Myocyte (in vitro differentiated cells): ENCODE data around the gene BMP10. TPM values are rescaled to one million over a fixed set of nuclear protein-coding genes. Genes with fewer than 3 reads are reported as not detected.
A peak's percentile ranks its signal among the peaks of the same experiment; 100 is the strongest.

ENCODE experiments used
- DNase-seq: peaks from one replicate; pipeline ENCODE4 v3.0.0-alpha.2; 2012; ENCODE audit warnings: low read depth
- polyA plus RNA-seq: library from polyadenylated mRNA; unstranded; fragments of >200 nt; gene quantifications from one replicate; pipeline ENCODE4 v1.2.1, GENCODE V29; 2012; ENCODE audit warnings: missing spikeins
- total RNA-seq: library from RNA; depleted of rRNA; stranded (reverse); fragments of >200 nt; gene quantifications from 2 replicates; pipeline ENCODE4 v1.2.3, GENCODE V29; 2014

Gene BMP10, protein sequence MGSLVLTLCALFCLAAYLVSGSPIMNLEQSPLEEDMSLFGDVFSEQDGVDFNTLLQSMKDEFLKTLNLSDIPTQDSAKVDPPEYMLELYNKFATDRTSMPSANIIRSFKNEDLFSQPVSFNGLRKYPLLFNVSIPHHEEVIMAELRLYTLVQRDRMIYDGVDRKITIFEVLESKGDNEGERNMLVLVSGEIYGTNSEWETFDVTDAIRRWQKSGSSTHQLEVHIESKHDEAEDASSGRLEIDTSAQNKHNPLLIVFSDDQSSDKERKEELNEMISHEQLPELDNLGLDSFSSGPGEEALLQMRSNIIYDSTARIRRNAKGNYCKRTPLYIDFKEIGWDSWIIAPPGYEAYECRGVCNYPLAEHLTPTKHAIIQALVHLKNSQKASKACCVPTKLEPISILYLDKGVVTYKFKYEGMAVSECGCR
- total RNA-seq, result 0.11 TPM in 1 of 2 replicates, not detected in the other
- polyA plus RNA-seq, result not detected

DNA sequence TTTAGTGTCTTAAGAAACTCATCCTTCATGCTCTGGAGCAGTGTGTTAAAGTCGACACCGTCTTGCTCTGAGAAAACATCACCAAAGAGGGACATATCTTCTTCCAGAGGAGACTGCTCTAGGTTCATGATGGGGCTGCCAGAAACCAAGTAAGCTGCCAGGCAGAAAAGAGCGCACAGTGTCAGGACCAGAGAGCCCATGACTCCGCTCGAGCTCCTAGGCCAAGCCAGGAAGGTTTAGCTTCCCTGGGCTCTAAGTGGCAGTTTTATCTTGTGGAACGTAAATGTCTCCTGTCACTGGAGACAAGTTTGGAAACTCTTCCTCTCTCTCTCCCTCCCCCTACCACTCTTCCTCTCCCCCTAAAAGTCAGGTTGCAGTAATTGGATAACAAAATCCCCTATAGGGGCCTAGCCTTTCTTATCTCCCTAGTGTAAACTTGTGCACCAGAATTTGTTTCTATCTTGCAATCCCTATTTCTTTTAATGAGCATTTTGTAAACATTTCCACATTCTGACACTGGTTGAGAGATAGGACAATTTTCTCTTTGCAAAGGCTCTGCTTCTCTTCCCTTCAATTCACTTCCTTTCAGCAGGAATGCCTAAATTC lies at the start of gene BMP10:
Gene BMP10 (minus strand): TSS at position 239 of the 606 bp plus-strand sequence. CDS start 39 bp downstream, at position 200.
- DNase-seq, result no peak

DNA sequence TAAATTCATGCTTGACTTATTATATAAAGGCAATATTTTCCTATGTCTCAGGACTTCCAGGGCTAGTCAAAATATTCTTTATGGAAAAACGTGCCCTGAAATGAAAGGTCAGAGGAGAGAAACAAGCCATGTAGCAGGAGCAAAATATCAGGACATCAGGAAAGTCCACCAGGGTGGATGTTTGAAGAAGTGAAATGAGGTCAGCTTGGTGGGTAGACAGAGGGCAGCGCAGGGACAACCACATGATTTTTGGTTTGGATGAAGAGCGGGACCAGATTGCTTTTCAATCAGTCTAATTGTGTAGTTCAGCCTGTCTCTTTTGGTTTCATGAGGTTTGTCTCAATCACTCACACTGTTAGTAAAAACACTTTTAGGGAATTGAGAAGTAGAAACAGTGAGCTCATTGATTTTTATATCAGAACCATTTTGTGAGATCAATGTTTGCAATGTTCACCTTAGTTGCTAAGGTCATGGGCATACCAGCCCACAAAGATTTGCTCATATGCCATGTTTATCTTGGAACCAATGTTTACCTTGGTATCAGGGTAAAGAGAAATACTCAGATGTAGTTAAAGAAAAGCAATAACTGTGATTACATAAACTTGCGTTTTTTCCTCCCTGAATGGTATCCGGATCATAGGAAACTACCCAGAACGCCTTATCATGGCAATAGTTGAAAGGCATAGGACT lies 49.4 kb upstream of the BMP10 start:
- DNase-seq, result no peak

DNA sequence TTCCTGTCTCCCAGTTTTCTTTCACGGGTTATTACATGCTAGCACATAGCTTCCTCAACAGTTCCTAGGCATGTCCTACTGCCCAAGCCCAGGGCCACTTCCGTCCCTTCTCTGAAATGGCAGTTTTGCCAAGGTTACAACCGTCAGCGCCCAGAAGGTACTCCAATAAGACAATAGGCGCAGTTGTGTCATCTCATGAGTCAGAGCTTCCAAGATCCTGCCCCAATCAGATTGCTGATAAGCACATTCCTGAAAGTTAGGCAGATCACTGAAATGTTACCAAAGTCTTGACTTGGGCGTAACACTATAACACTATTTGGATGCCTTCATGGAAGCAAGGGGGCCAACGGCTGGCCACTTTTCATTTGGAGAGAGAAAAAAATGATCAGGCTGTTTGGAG lies 47.3 kb upstream of the BMP10 start:
- DNase-seq, result no peak

DNA sequence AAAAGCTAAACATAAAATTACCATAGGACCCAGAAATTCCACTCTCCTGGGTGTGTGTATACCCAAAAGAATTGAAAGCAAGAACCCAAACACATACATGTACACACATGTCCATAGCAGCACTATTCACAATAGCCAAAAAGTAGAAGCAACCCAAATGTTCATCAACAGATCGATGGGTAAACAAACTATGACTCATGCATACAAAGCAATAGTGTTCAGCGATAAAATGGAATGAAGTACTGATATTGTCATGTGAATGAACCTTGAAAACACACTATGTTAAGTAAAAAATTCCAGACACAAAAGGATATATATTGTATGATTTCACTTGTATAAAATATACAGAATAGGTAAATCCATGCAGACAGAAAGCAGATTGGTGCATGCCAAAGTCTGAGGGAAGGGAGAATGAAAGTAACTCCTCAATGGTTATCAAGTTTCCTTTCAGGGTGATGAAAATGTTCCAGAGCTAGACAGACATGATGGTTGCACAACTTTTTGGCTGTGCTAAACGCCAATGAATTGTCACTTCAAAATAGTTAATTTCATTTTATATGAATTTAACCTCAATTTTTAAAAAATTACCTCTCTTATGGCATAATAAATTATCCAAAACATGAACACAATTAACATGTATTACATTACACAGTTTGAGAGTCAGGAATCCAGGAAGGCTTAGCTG lies 46.0 kb upstream of the BMP10 start:
- DNase-seq, result no peak

DNA sequence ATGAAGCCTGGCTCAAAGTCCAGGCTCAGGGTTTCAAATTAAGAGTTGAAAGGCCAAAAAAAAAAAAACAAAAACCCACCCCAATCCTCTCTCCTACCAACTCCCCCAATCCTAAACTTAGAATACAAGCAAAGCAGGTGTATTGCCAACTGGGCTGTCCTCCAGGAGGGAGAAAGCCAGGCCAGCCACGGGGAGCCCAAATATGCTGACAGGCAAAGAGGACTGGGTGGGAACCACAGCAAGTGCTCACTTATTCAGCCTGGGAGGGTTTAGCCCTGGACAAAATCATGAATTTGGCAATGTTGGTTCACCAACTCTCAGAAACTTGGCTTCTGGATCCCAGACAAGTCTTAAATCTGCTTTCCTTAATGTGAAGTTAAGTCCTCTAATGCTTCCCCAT lies 45.0 kb upstream of the BMP10 start:
- DNase-seq, result peak; percentile 59

DNA sequence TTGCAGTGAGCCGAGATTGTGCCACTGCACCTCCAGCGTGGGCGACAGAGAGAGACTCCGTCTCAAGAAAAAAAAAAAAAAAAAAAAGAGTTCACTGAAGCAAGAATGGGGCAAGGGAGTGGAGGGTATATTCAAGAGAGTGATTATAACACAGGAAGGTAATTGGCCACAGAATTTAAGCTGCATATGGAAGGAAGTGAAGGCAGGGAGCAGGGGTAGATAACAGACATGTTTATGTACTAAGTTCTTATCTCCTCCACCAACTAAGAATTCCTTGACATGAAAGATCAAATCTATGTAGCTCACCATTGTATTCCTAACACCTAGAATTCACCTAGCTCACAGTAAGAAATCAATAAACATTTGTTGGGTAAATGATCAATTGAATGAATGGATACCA lies 44.2 kb upstream of the BMP10 start:
- no peak for DNase-seq

DNA sequence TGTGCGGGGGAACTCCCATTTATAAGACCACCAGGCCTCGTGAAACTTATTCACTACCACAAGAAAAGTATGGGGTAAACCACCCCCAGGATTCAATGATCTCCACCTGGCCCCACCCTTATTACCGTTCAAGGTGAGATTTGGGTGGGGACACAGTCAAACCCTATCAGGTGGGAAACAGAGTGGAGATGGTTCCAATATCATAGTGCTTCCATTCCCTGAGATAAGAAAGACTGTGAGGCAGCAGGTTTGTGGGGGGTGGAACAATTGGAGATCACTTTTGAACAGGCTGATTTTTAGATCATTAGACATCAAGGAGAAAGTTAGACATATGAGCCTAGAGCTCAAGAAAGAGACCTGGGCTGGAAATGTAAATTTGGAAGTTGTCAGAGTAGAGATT lies 42.2 kb upstream of the BMP10 start:
- no peak for DNase-seq

DNA sequence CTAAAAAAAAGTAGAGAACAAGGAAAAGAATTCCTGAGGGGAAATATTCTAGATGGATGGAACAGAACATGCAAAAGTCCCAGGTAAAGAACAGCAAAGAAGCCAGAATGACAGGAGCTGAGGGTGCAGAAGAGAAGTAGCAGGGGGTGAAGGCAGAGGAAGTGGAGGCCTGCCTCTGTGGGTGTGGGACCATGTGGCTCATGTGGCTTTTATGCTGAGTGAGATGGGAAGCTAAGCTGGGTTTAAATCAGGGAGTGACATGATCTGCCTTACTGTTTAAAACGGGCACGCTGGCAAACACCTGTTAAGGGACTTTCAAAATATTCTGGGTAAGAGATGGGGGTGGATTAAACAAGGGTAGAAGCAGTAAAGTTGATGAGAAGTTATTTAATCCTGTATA lies 41.5 kb upstream of the BMP10 start:
- DNase-seq, result peak; percentile 84

DNA sequence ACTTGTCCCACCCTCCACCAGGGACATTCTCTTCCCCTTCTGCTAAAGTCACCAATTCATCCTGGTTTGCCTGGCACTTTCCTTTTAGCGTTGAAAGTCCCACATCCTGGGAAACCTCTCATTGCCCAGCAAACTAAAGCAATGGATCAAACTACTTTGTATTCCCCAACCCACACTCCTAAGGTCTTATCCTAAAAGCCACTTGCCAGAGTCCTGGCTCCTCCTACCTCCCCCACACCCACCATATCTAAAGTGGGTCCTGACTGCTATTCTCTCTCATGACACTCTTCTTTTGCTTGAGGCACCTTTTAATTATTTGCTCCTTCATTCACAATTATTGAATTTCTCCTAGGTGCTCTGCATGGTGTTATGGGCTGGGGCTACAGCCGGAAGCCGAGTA lies 40.9 kb upstream of the BMP10 start:
- DNase-seq, result no peak

DNA sequence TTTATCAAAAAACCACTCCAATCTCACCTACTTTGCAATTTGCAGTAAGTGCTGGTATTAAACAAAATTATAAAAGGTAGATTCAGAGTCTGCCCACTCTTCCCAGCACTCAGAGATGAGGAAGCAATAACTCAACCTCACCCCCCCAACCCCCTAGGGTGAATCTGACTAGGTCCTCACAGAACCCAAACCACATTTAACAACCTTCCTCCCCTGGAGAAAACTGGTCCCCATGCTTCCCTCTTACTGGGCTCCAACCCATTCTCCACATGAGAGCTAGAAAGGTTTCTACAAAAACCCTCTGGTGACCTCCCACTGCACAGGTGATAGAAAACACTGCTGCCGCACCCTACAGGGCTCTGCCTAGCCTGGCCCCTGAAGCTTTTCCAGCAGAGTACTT lies 40.5 kb upstream of the BMP10 start:
- DNase-seq, result no peak

DNA sequence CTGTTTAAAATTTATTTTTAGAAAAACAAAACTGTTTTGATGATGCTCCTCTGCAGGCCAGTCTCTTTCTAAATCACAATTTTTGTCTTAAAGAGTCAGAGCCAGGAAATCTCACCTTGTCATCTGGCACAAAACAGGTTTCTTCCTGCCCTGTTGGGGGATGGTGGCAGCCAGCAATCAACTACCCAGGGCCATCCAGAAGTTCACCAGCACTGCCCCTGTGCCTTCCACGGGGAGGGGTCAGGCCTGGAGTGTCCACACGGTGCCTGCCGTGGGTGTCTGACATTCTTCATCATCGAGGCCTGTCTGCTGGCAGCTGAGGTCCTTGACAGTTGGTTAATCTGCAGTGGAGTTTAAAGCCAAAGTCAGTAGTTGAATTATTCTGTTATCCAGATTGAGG lies 40.0 kb upstream of the BMP10 start:
- peak; percentile 57 for DNase-seq

DNA sequence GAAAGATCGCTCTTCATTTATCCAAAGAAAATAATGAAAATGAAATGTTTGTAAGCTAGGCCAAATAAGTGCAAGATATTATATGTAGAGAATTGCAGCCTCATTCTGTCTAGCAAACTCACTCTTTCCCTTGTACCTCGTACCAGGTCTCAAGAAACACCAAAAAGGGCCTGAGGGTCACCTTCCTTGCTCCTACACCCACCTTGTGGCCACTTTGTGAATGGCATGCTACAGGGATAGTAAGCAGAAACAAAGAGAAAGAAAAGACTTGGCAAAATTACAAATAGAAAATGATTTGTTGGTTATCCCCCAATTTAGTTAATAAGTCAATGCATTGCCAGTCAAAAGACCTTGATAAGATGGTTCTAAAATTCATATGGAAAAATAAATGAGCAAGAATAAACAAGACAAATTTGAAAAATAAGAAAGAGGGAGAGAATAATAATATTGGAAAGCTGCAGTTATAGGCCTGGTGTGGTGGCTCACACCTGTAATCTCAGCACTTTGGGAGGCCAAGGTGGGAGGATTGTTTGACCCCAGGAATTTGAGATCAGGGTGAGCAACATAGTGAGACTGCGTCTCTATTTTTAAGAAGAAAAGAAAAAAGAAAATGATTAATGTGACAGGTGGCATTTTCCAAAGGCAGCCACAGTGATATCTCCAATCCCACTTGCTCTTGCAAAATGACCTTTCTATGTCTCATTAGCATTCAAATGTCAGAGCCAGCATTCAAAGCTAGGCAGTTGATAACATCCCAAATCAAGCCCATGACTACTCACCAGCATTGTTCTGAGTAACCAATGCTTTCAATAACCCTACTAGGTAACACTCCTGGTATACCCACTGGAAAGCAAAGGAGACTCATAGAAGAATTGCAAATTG lies 38.8 kb upstream of the BMP10 start:
- peak; percentile 76 for DNase-seq

DNA sequence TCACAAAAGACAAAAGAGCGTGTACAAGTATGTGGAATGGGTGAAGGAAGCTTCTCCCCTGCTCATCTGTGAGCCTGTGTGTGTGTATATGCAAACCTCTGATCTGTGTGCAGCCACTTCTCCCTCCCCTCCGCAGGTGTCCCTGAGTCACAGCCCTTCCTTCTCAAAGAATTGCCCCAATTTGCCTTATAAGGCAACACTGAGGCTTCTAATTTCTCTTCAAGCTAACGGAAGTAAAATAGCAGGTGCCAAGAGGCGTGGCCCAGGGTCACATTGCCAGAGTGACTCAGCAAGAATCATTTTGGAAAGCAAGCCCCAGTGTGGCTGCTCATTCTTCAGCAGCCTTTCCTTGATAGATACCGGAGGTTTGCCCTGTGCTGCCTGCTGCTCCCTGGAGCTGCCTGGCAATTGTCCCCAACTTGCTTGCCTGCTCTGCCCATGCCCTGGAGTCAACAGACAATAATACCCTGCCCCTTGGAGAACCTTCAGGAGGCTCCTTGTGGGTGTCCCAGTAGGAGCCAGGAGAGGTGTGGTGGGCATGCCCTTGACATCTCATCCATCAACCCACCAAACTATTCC lies 37.3 kb upstream of the BMP10 start:
- DNase-seq, result peak; percentile 83

DNA sequence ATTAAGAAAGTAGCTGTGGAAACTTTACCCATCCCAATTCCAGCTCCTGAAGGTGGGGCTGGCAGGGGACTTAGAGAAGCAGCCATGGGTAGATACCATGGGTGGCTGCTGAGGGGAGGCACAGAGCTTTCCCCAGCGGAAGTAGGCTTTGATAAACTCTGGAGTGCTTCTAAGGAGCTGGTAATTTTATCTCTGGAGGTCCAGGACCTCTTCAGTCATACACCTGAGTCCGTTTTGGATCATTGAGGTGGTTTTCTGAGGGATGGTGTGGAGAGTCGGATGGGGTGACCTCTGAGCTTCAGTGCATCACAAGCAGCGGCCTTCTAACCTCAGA lies 36.7 kb upstream of the BMP10 start:
- DNase-seq, result no peak

DNA sequence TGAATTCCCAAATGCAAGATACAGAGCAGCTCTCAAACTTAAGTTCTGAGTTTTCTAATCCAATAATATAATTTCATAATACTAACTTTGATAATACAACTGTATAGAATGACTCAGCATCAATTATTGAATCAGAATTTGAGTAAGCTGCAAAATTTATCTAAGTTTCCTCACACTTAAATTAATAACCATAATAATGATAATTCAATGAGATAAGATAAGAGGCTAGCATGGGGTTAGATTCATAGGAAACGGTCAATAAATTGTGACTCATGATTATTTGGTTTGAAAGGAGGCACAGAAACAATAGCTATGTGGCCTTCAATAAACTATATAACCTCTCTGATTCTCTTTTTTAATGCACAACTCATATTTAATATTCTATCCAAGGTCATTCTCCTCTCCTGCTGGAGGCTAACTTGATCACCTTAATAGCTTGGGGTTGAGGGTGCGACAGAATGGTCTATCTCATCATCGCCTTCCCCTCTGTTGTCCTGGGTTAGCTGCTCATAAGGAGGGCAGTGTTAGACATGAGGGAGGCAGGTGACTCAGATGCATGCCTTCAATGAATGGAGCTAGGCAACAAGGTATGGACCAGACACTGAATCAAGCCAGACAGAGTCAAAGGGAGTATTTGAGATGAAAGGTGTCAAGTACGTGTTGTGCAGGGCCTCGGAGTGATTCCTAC lies 36.2 kb upstream of the BMP10 start:
- no peak for DNase-seq

DNA sequence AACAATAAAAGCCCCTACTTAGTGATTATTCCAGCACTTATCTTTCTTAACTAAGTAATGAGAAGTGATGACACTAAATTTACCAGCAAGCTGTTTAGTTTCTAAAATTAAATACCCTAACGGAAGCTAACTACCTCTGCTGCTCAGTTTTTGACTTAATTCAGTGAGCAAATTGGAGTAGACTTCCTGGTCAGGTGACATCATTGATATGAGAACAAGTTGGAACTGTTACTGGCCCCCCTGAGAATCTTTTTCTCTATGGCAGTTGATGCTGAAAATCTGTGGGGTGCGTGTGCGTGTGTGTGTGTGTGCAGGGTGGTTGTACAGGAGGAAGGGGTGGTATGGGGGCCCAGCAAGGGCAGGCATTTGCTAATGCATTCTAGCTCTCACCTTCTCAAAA lies 35.5 kb upstream of the BMP10 start:
- no peak for DNase-seq

DNA sequence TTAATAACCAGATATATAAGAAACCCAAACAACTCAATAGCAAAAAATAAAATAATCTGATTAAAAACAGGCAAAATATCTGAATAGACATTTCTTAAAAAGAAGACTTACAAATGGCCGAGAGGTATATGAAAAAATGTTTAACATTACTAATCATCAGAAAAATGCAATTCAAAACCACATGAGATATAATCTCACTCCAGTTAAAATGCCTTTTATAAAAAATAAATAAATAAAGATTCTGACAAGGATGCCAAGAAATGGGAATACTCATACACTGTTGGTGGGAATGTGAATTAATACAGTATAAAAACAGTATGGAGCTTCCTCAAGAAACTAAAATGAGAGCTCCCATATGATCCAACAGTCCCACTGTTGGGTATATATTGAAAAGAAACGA lies 33.9 kb upstream of the BMP10 start:
- no peak for DNase-seq

DNA sequence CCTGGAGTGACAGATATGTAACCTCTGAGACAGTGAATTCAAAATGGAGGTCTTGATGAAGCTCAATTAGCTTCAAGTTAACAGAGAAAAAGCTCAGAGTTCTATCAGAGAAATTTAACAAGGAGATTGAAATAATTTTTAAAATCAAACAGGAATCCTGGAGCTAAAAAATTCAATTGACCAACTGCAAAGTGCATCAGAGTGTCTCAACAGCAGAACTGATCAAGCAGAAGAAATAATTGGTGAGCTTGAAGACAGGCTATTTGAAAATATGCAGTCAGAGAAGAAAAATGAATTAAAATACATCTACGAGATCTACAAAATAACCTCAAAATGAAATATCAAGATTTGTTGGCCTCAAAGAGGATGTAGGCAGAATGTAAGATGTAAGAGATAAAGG lies 30.4 kb upstream of the BMP10 start:
- no peak for DNase-seq

DNA sequence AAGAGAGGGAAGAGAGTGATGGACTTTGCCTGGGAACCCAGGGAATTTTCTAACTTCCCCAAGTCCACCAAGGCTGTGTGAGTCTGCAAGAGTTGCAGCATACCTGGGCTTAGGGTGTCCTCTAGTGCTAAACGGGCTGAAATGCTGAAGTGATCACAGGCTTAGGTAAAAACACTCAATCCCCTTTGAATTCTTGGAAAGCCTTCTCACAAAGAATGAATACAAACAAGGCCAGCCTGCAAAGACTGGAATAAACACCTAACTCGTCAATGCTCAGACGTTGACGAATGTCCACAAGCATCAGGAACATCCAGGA lies 30.0 kb upstream of the BMP10 start:
- DNase-seq, result no peak
